ENCODE results near the gene SH3PXD2A. TPM values are rescaled to one million over a fixed set of nuclear protein-coding genes. Genes with fewer than 3 reads are reported as not detected.

The SH3PXD2A gene
- total and polyA plus RNA-seq, 9 of the 15 experiments (the other 6 are each of a cell fraction or from before 2014, with no cell fraction given): 0.41 to 9.3 (median 2.5) TPM

DNA sequence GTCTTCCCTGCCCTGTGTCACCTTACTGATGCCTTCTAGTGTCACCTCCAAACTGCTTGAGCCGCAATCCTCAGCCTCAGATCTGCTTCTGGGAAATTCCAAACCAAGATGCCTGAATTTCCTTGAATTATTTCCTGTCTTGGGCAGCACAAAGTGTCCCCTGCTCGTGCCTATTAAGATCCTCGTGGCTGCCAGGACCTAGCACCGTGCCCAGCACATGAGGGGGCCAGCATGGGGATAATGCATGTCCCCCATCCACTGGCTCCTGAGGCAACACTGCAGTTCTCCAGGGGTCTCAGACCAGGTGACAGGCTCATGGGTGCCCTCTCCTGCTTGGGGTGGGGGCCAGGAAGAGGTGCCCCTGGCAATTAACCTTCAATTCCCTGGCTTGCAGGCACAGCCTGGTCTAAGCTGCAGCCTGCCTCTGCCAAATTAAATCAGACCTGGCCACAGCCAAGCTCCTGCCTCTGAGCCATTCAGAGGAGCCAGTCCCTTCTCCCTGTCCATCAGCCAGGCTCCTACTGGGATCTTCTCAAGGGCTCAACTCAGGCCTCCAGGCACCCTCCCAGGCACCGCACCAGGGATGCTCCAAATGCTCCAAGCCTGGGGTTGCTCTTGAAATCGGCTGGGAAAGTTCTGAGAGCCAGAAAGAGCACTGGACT is 146.6 kb downstream of the SH3PXD2A start (continued):
- TF ChIP-seq, protein P1, sequence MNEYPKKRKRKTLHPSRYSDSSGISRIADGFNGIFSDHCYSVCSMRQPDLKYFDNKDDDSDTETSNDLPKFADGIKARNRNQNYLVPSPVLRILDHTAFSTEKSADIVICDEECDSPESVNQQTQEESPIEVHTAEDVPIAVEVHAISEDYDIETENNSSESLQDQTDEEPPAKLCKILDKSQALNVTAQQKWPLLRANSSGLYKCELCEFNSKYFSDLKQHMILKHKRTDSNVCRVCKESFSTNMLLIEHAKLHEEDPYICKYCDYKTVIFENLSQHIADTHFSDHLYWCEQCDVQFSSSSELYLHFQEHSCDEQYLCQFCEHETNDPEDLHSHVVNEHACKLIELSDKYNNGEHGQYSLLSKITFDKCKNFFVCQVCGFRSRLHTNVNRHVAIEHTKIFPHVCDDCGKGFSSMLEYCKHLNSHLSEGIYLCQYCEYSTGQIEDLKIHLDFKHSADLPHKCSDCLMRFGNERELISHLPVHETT (CRISPR knock-in tag; conservative IDR thresholded peaks at IDR 0.05 in 1 of 2, IDR thresholded peaks at IDR 0.05 in 1 of 2): no peak

- intact Hi-C loops (cut with micrococcal nuclease): no loop called here
- no peak for ATAC-seq
- no peak for DNase-seq (ENCODE audit: extremely low read depth in 1 of 4, low spot score in 3 of 4)
- no TSS peak for BruUV-seq (replicated peaks)
- Histone ChIP-seq H3K9me3 (replicated peaks; ENCODE audit: control insufficient read depth, insufficient read depth, low read depth, low read length) (no peaks in the 10 kb centered on the region), H3K4me1 (replicated peaks in 1 of 2; ENCODE audit: control insufficient read depth in 2 of 2, insufficient read depth in 2 of 2, low read length in 2 of 2) (no peaks in the 10 kb centered on the region; a peak in 2 of 5 replicates), H3K4me2 (ENCODE audit: insufficient read depth, low read length) (no peak overlapping the region), H2AFZ (ENCODE audit: low read depth, low read length) (no peak overlapping the region), H3K9ac (ENCODE audit: insufficient read depth in 1 of 2, low read depth in 2 of 2, low read length in 2 of 2) (no peak overlapping the region), H3K27ac (ENCODE audit: extremely low read depth, low read depth, low read length) (no peak overlapping the region), H4K20me1 (replicated peaks; ENCODE audit: control insufficient read depth, insufficient read depth, low read length) (0 out of 2 replicates have a peak, but pooled peaks cover 6% of the 10 kb centered on the region), H3K36me3 (ENCODE audit: control insufficient read depth, insufficient read depth, low read length) (no peaks in the 10 kb centered on the region), H3K27me3 (ENCODE audit: control insufficient read depth in 2 of 2, insufficient read depth in 2 of 2, low read length in 2 of 2) (peaks cover 0 to 15% of the 10 kb centered on the region in 2 experiments; a peak in 2 of 5 replicates), H3K79me2 (ENCODE audit: control insufficient read depth, insufficient read depth, low read length) (no peaks in the 10 kb centered on the region), H3K9me1 (ENCODE audit: control insufficient read depth, insufficient read depth, low read length) (peaks cover 3% of the 10 kb centered on the region), H3K4me3 (no peak overlapping the region)
- WGBS (ENCODE audit: insufficient coverage, low coverage, missing lambda C conversion rate): 2% methylated on average over 9 of the region's 10 CpGs
- POLR2A ChIA-PET: interaction anchor here (0.6 to 1.3 kb wide), 2 partner anchors 13 to 244 kb away, joined by 3 read pairs; no protein-coding TSS in a partner anchor
- TF ChIP-seq ZFP36 (IDR thresholded peaks at IDR 0.05; ENCODE audit: low read depth, low read length, partially characterized antibody): peak; percentile 20
- no peak for TF ChIP-seq RFX1 (IDR thresholded peaks at IDR 0.05)
- in situ Hi-C loops (cut with MboI): no loop called here
- CTCF ChIA-PET (ENCODE audit: low intra/inter-chr PET ratio): no interaction called here
- FAIRE-seq: no peak
These were observed 147.3 kb downstream of the SH3PXD2A start for GRCh38 chr10:103707956-103708626.

Measured in K562 (cell line).